SK-N-SH (cell line): Measurements from ENCODE around the gene CYP4F11. TPM values are rescaled to one million over a fixed set of nuclear protein-coding genes. Genes with fewer than 3 reads are reported as not detected.

Experiments
- CTCF ChIA-PET: fragments of 300-600, 350-600 bp; formaldehyde crosslinking; extraction: SDS; loops from one replicate; lab custom pipeline; 2021; lab: Yijun Ruan, JAX
- POLR2A ChIA-PET: fragments of 350-600 bp; sonication (Branson Sonifier 250); formaldehyde crosslinking; extraction: SDS; loops from one replicate; lab custom pipeline; 2020; ENCODE audit warnings: antibody characterized with exemption, inconsistent platforms; lab: Yijun Ruan, JAX
- DNase-seq: peaks from one replicate; pipeline ENCODE4 v3.0.0; 2012
- H2AFZ ChIP-seq: fragments of 200-600 bp; sonication (generic); 2 replicates; pipeline ENCODE4 v1.8.1; 2016; ENCODE audit warnings: antibody characterized with exemption, mild to moderate bottlenecking, low read depth
- H3F3A ChIP-seq: fragments of 200-600 bp; sonication (generic); replicated peaks from 2 replicates; pipeline ENCODE3; 2016; ENCODE audit warnings: antibody characterized with exemption, mild to moderate bottlenecking; ENCODE audit not compliant: insufficient read depth
- H3K27ac ChIP-seq, 2 experiments: fragments of 200-500 bp in 1 of 2; fragments of 200-600 bp in 1 of 2; sonication (Bioruptor generic) in 1 of 2; sonication (generic), shearing (Covaris generic) in 1 of 2; 2 replicates each; pipeline versions ENCODE4 v1.5.1 to v1.6.1; 2014 to 2016; ENCODE audit warnings: low read depth in 2 of 2, inconsistent platforms in 1 of 2, low read length in 1 of 2, mild to moderate bottlenecking in 1 of 2, mixed read lengths in 1 of 2
- H3K27me3 ChIP-seq: fragments of 200-600 bp; sonication (generic), shearing (Covaris generic); 2 replicates; pipeline ENCODE4 v1.6.1; 2016; ENCODE audit warnings: mixed run types; ENCODE audit not compliant: insufficient read depth
- H3K36me3 ChIP-seq, 2 experiments: fragments of 200-500 bp in 1 of 2; fragments of 200-600 bp in 1 of 2; sonication (Bioruptor generic) in 1 of 2; sonication (generic) in 1 of 2; replicated peaks in 1 of 2; 2 replicates each; pipeline versions ENCODE3 to v1.5.1; 2014 to 2016; ENCODE audit warnings: low read length in 1 of 2, mild to moderate bottlenecking in 1 of 2; ENCODE audit not compliant: insufficient read depth in 2 of 2, control insufficient read depth in 1 of 2
- H3K4me1 ChIP-seq, 2 experiments: fragments of 200-500 bp in 1 of 2; fragments of 200-600 bp in 1 of 2; sonication (Bioruptor generic) in 1 of 2; sonication (generic), shearing (Covaris generic) in 1 of 2; 2 replicates each; pipeline versions ENCODE4 v1.5.1 to v1.6.1; 2014 to 2016; ENCODE audit warnings: low read depth in 1 of 2, low read length in 1 of 2, mixed run types in 1 of 2; ENCODE audit not compliant: insufficient read depth in 2 of 2, control insufficient read depth in 1 of 2
- H3K4me2 ChIP-seq: fragments of 200-600 bp; sonication (generic), shearing (Covaris generic); 2 replicates; pipeline ENCODE4 v1.6.1; 2017; ENCODE audit warnings: mixed run types
- H3K4me3 ChIP-seq, 2 experiments: fragments of 200-500 bp in 1 of 2; fragments of 200-600 bp in 1 of 2; sonication (Bioruptor generic) in 1 of 2; sonication (generic), shearing (Covaris generic) in 1 of 2; 2 replicates each; pipeline versions ENCODE4 v1.5.1 to v1.8.1; 2014 to 2016; ENCODE audit warnings: low read depth in 2 of 2, inconsistent platforms in 1 of 2, low read length in 1 of 2, mild to moderate bottlenecking in 1 of 2, mixed read lengths in 1 of 2, moderate library complexity in 1 of 2
- H3K79me2 ChIP-seq: fragments of 200-600 bp; sonication (generic); 2 replicates; pipeline ENCODE4 v1.8.1; 2017; ENCODE audit warnings: mild to moderate bottlenecking; ENCODE audit not compliant: insufficient read depth
- H3K9ac ChIP-seq: fragments of 200-600 bp; sonication (generic); 2 replicates; pipeline ENCODE4 v1.6.1; 2017; ENCODE audit warnings: mixed run types
- H3K9me2 ChIP-seq: fragments of 200-600 bp; sonication (generic); 2 replicates; pipeline ENCODE4 v1.6.1; 2017; ENCODE audit warnings: mixed run types
- H3K9me3 ChIP-seq: fragments of 200-600 bp; sonication (generic); 2 replicates; pipeline ENCODE4 v1.6.1; 2017; ENCODE audit warnings: mixed run types, mild to moderate bottlenecking, moderate library complexity
- H4K20me1 ChIP-seq: fragments of 200-600 bp; sonication (generic); 2 replicates; pipeline ENCODE4 v1.6.1; 2017; ENCODE audit warnings: mild to moderate bottlenecking, mixed run types; ENCODE audit not compliant: insufficient read depth
- ELF1 ChIP-seq: IDR thresholded peaks from 2 replicates; pipeline ENCODE4 v1.4.0; 2012
- EP300 ChIP-seq, 2 experiments: IDR thresholded peaks; 2 replicates each; pipeline versions ENCODE4 v1.4.0 to v1.6.1; 2012; ENCODE audit warnings: borderline replicate concordance in 1 of 2, low read depth in 1 of 2, low read length in 1 of 2
- FOXM1 ChIP-seq: IDR thresholded peaks from 2 replicates; pipeline ENCODE4 v1.4.0; 2012; ENCODE audit warnings: low read depth, mild to moderate bottlenecking
- GABPA ChIP-seq: IDR thresholded peaks from 2 replicates; pipeline ENCODE4 v1.4.0; 2012; ENCODE audit warnings: low read depth, mild to moderate bottlenecking
- IRF3 ChIP-seq: fragments of 150-350 bp; IDR thresholded peaks from 2 replicates; pipeline ENCODE4 v1.6.1; 2016; ENCODE audit warnings: mild to moderate bottlenecking, low read depth, low read length
- NFIC ChIP-seq: IDR thresholded peaks from 2 replicates; pipeline ENCODE4 v1.4.0; 2012; ENCODE audit warnings: borderline replicate concordance
- RAD21 ChIP-seq: IDR thresholded peaks from 2 replicates; pipeline ENCODE4 v1.6.1; 2012; ENCODE audit warnings: mild to moderate bottlenecking, low read length
- RCOR1 ChIP-seq: fragments of 150-350 bp; IDR thresholded peaks from 2 replicates; pipeline ENCODE4 v1.6.1; 2017; ENCODE audit warnings: antibody characterized with exemption, low read length
- REST ChIP-seq: IDR thresholded peaks from 2 replicates; pipeline ENCODE4 v1.6.1; 2012; ENCODE audit warnings: mild to moderate bottlenecking, low read depth, low read length, moderate library complexity
- RFX5 ChIP-seq: IDR thresholded peaks from 2 replicates; pipeline ENCODE4 v1.6.1; 2012; ENCODE audit warnings: mild to moderate bottlenecking, improper control_type of control experiment, low read length
- SIN3A ChIP-seq: IDR thresholded peaks from 2 replicates; pipeline ENCODE4 v1.6.1; 2012; ENCODE audit warnings: low read depth, mild to moderate bottlenecking, low read length, moderate library complexity, borderline replicate concordance
- SMC3 ChIP-seq: IDR thresholded peaks from 2 replicates; pipeline ENCODE4 v1.6.1; 2012; ENCODE audit warnings: low read depth, low read length, improper control_type of control experiment
- TCF12 ChIP-seq: IDR thresholded peaks from 2 replicates; pipeline ENCODE4 v1.4.0; 2012
- USF1 ChIP-seq: IDR thresholded peaks from 2 replicates; pipeline ENCODE4 v1.4.0; 2012; ENCODE audit warnings: low read depth, borderline replicate concordance
- USF2 ChIP-seq: fragments of 150-350 bp; IDR thresholded peaks from 2 replicates; pipeline ENCODE4 v1.6.1; 2017; ENCODE audit warnings: antibody characterized with exemption, low read length, low read depth, borderline replicate concordance
- WGBS: methylation state at CpG from one replicate; pipeline ENCODE4 v1.1.6; 2017; ENCODE audit warnings: low lambda C conversion rate; 5-methylcytosine and 5-hydroxymethylcytosine counted together
- polyA plus RNA-seq, 3 experiments: library from polyadenylated mRNA; depleted of rRNA; stranded (reverse); fragments of >200 nt; gene quantifications; 2 replicates each; pipeline ENCODE4 v1.2.3, GENCODE V29; 2012

The CYP4F11 gene
- polyA plus RNA-seq, 1 of the 3 experiments (the other 2 are of a cell fraction), result 0.23 TPM

DNA sequence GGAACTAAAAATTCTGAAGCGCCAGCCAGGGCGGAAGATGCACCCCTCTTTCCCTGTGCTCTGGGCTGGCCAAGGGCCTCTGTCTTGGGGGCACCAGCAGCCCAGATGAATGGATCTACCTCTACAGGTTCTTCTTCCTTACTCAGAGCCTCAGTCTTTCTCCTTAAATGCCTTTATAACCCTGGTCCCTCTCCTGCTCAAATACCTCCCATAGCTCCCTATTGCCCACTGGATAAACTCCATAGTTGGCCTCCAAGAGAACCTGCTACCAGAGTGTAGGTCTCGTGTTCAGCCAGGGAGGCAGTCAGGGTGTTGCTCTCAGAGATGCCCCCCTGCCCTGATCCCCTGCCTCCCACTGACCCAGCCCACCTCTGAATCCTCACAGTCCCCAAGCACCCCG is 45.0 kb upstream of the CYP4F11 start:
- CTCF ChIA-PET, result no interaction called here

More for the DNA sequence above, 45.0 kb upstream of the CYP4F11 start:
- H3K27me3 ChIP-seq, result no peaks in the 10 kb centered on the region
- no peaks in the 10 kb centered on the region for H3K36me3 ChIP-seq
- no peak overlapping the region for H2AFZ ChIP-seq
- H4K20me1 ChIP-seq, result no peaks in the 10 kb centered on the region
- no peaks in the 10 kb centered on the region for H3K4me1 ChIP-seq
- H3F3A ChIP-seq, result no peaks in the 10 kb centered on the region
- no peak overlapping the region for H3K9ac ChIP-seq
- no peak for DNase-seq
- no peak for TF ChIP-seq RAD21
- TF ChIP-seq FOXM1, result no peak
- TF ChIP-seq GABPA, result no peak
- no peak for TF ChIP-seq TCF12
- no peak for TF ChIP-seq NFIC
- no peak for TF ChIP-seq ELF1
- TF ChIP-seq SMC3, result no peak
- no peak for TF ChIP-seq RCOR1
- no peak for TF ChIP-seq IRF3
- no peak for TF ChIP-seq USF1
- no peak for TF ChIP-seq RFX5
- no peak for TF ChIP-seq REST
- TF ChIP-seq EP300 (IDR thresholded peaks at IDR 0.05; ENCODE audit: borderline replicate concordance in 1 of 2, low read depth in 1 of 2, low read length in 1 of 2), result no peak
- no peak for TF ChIP-seq SIN3A
- TF ChIP-seq USF2, result no peak
- no peak overlapping the region for H3K4me2 ChIP-seq
- H3K4me3 ChIP-seq, result no peak overlapping the region
- H3K27ac ChIP-seq, result no peak overlapping the region
- H3K9me2 ChIP-seq, result no peaks in the 10 kb centered on the region
- no peaks in the 10 kb centered on the region for H3K9me3 ChIP-seq
- H3K79me2 ChIP-seq, result no peaks in the 10 kb centered on the region
- POLR2A ChIA-PET, result no interaction called here
- 55% methylated on average over 4 of the region's 4 CpGs for WGBS
